GM21390 (cell line): ENCODE measurements around the gene PRDX3.
"Not testable (repeated sequence)": the region's sequence is repeated elsewhere in the genome, so short reads cannot be mapped to it uniquely, and the experiment has no call there.

Source experiments
- ATAC-seq: cut with Tn5 transposase; IDR thresholded peaks from one replicate; pipeline ENCODE4 v1.9.1; 2021; ENCODE audit not compliant: unreplicated experiment

The PRDX3 gene

DNA sequence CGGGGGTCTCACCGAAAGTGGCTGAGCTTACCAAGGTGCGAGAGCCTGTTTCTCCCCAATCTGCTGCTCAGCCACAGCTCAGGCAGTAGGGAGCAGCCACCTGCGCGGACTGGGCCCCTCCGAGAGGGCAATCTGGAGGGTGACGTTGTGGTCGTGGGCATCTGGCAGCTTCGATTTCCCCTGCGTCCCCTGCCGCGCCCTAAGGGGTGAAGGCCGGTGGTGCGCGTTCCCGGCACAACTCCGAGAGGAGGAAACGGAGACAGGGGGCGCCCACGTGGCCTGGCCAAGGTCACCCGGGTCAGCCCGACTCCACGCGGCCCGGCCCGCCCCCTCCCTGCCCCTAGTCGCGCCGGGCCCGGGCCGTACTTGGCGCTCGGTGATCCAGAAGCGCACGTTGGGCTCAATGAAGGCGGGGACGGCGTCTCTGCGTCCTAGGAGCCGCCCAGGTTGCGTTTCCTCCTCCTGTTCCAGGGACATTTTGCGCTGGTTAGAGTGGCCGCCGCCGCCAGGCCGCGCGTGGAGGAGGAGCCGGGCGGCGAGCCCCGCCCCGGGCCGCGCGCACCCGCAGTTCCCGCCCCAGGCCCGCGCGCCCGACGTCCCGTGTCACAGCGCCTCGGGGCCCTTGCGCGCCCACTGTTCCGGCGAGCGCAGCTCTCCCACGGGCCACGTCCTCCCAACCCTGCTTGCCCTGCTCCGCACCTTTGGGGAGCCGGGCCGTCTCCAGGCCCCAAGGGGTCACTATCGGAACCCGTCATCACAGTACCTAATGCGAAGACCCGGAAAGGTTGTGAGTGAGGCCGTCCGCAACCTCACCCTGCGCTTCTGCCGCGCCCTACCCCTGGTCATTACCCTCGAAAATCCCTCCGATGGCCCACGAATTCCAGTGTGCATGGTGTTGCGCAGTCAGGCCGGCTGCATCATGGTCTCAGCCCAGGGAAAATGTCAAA, 13.2 kb downstream of the PRDX3 start, which contains the start of gene SFXN4:
Gene SFXN4 (minus strand): TSS at position 544 of the 947 bp plus-strand sequence. CDS start 67 bp downstream, at position 477.
- ATAC-seq, result peak; percentile 92

DNA sequence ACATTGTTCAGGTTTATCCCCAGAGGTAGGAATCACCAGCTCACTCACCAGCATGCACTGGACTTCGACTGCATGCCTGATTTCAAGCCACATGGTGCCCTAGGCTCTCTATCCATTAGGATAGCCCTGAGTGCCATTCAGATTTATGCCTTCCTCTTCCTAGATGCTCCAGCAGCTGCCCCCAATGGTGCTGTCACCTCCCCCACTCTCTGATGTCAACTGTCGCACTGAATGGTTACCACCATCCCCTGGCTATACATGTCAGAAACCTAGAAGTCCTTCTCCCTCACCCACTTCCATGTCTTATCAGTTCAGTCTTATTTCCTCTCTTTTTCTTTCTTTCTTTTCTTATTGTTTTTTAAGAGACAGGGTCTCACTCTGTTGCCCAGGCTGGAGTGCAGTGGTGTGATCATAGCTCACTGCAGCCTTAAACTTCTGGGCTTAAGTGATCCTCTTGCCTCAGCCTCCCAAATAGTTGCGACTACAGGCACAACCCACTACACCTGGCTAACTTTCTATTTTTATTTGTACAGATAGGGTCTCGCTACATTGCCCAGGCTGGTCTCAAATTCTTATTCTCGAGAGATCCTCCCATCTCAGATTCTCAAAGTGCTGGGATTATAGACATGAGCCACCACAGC, 16.0 kb downstream of the PRDX3 start:
- no peak for ATAC-seq

DNA sequence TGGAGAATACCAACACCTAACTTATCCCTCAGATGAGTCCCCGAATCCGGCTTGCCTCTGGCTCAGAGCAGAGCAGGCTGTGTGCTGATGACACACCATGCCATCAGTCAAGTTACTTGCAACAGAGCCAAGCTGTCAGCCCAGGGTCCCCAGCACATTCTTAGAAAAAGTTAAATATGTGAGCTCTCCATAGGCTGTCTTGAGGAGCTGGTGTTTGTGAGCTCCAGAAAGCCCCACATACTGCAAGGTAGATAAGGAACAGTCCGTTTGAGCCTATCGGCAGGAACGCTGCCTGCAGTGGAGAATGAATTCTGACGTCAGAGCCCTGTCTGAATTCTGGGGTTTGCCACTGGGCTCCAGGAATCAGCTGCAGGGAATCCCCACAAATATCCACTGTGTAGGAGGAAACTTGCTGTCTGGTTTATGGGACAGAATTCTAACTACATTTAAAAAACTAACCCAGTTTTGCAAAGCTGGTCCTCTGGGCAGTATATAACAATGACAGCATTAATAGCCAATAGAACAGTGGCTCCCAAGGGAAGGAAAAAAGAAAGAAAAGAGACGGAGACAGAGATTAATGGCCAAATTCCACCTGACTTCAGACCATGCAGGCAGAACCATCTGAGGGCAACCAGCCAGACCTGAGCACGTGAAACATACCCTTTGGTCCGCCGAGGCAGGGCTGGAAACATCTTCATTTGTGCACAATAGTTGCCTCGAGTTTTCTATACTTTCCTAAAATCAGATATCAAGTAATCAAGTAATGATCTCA, 16.7 kb downstream of the PRDX3 start:
- ATAC-seq, result no peak

DNA sequence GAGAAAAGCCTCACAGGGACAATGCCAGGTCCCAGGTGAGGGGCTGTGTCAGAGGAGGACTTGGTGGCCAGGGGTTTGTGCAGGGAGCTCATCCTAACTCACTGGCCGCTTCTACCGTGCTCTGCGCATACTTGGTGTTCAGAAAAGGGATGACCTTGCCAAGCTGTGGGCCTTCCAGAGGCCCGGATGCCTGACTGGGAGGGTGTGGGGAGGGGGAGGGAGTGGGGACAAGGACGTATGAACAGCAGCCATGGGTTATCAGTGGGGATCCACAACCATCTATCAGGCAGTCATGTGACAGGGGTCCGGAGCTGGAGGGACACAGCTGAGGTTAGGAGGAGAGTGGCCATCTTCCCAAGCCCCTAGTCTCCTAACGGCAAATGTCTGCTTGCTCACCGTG, 19.3 kb downstream of the PRDX3 start:
- ATAC-seq, result no peak

DNA sequence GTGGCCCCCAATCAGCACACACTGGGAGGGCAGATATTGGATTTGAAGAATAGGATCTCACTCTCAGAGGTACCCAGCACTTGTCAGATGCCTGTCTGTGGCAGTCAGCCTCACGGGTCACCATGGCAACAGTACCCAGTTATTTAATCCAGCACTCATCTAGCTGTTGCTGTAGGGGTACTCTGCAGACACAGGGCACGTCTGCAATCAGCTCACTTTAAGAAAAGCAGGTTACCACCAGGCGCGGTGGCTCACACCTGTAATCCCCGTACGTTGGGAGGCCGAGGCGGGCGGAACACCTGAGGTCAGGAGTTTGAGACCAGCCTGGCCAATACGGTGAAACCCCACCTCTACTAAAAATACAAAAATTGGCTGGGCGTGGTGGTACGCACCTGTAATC, 25.0 kb downstream of the PRDX3 start:
- no peak for ATAC-seq

DNA sequence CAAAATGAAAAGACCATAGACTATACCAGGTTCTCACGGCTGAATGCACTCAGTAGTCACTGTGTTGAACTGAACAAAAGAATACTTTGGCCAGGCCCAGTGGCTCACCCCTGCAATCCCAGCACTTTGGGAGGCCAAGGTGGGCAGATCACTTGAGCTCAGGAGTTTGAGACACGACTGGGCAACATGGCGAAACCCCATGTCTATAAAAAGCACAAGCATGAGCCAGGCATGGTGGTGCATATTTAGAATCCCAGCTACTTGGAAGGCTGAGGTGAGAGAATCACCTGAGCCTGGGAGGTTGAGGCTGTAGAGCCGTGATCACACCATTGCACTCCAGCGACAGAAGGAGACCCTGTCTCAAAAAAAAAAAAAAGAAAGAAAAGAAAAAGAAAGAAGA, 25.6 kb downstream of the PRDX3 start:
- no peak for ATAC-seq

DNA sequence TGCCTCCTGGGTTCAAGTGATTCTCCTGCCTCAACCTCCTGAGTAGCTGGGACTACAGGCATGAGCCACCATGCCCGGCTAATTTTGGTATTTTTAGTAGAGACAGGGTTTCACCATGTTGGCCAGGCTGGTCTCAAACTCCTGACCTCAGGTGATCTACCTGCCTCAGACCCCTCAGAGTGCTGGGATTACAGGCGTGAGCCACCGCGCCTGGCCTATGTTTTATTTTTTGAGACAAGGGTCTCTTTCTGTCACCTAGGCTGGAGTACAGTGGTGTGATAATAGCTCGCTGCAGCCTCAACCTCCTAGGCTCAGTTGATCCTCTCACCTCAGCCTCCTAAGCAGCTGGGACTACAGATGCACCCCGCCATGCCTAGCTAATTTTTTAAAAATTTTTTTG, 27.0 kb downstream of the PRDX3 start:
- not testable (repeated sequence) for ATAC-seq

DNA sequence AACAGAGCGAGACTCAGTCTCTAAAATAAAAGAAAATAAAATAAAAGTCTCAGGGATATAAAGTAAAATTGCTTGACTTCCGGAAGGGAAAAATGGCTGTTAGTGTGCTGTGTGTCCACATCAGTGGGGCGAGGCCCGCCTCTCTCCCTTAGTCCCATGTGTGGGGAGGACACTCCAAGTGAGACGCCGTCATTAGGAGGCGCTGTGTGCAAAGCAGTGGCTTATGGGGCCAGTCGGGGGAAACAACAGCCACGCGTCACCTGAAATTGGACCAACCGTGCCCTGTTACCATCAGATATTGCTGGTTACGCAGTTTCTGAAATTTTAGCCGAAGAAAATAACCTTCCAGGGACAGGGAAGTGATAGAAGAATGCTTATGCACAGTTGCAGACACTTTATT, 28.9 kb downstream of the PRDX3 start:
- ATAC-seq, result no peak

DNA sequence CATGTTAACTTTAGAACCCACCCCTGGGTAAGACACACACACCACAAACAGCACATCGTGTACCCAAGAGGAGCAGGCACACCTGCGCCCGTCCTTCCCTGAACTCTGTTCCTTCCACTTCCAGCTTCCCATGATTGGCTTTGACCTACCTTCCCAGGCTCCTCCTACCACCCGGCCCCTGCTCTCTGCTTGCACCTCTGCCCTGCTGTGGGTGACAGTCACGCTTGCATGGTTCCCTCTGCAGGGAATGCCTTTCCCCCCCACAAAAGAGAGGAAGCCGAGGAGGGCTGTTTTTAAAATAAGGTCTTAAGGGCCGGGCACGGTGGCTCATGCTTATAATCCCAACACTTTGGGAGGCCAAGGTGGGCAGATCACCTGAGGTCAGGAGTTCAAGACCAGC, 29.5 kb downstream of the PRDX3 start:
- ATAC-seq, result no peak

DNA sequence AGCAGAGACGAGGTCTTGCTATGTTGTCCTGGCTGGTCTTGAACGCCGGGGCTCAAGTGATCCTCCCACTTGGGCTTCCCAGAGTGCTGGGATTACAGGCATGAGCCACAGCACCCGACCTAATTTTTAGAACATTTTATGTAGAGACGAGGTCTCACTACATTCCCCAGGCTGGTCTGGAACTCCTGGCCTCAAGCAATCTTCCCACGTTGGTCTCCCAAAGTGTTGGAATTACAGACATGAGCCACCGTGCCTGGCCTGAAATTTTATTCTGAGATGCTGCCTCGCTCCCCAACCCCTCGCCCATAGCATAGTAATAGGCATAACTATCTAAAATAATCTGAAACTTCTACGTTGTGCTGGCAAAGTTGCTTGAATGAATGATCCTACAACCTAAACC, 35.0 kb downstream of the PRDX3 start:
- ATAC-seq, result no peak

DNA sequence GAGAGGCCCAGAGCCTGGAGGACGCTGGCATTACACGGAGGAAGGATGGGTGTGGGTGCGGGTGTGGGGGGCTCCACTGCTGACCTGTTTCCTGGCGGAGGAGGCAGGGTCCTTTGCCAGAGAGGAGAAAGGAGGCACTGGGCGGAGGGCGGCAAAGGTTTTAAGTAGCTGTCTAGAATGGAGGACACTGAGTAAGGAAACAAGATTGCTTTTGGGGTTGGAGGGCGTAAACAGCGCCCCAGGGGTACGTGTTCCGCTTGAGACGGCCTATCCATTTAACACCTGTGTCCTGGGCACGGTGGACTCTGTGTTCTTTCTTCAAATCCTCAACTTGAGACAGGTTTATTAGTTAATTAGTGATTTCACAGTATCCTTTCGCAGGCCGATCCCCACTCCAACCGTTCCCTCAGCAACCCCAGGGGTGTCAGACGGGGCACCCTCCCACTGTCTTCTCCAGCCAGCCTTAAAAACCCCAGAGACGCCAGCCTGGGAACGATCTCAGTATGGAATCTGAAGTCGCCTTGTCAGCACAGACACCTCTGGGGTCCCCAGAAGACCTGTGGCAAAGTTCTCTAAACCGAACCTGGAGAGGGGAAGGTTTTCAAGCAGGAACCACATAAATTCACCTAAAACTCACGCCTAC, 37.9 kb downstream of the PRDX3 start:
- ATAC-seq, result no peak

DNA sequence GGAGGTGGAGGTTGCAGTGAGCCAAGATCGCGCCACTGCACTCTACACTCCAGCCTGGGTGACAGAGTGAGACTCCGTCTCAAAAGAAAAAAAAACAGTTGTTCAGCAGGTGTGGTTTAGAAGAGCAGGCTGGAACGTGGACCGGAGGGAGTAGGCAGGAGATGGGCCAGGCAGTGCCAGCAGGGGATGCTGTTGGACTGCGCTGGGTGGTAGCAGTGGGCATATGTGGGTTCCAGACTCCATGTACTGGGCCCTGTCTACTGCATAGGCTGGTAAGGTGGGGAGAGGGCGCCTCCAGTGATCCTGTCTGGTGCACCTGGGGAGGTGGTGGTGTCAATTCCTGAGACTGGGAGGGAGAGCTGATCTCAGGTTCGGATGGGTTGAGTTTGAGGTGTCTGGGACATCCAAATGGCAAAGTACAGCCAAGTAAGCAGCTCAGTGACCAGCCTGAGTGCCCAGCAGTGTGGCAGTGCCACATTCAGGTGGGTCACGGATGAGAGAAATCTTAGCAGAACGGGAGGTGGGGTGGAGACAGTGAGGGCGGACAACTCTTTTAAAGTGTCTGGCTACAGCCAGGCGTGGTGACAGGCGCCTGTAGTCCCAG, 39.0 kb downstream of the PRDX3 start:
- no peak for ATAC-seq

DNA sequence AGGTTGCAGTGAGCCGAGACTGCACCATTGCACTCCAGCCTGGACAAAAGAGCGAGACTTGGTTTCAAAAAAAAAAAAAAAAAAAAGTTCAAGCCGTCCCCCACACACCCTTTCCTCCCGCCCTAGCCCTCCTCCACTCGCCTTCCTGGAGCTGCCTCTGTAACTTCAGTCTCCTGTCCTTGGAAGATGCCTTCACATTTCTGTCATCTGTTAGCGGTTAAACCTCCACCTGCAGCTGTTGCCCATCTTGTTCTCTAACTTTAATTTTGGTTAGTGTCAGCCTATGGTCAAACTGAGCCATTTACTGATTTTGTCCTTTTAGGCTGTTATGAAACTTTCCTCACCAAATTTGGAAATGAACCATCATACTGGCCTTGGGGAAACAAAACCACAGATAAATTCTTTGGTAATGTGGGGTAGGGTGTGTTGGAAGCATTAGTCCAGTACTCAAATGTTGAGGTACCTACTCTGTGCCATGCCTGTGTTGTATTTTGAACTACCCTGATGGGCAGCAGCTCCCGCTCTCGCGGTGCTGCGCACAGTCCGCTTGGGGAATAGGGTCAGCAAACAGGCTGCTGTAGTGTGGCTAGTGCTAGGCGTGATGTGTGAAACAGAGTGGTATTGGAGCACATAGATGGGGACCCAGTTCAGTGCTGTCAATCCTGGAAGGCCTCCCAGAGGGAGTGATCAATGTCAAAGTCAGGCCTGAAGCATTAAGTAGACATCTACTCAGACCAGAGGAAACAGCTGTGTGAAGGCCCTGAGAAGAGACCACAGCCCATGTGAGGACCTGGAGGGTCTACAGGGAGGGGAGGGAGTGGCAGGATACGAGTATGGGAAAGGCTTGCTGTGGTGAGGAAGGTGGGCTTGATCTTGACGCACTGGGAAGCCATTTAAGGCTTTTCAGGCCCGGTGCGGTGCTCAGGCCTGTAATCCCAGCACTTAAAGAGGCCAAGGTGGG, 40.0 kb downstream of the PRDX3 start:
- no peak for ATAC-seq

DNA sequence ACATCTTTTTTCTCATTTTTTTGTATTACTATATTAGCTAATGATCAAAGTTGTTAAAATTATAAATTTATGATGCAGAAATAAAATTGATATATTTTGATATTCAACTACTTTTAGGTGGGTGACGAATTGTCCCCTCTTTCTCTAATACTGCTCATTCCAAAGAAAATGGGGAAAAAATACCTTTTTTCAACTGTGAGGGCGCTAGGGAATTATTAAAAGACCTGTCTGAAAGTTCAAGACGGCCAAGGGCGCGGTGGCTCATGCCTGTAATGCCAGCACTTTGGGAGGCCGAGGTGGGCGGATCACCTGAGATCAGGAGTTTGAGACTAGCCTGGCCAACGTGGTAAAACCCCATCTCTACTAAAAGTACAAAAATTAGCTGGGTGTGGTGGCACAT, 40.7 kb downstream of the PRDX3 start:
- ATAC-seq, result not testable (repeated sequence)

DNA sequence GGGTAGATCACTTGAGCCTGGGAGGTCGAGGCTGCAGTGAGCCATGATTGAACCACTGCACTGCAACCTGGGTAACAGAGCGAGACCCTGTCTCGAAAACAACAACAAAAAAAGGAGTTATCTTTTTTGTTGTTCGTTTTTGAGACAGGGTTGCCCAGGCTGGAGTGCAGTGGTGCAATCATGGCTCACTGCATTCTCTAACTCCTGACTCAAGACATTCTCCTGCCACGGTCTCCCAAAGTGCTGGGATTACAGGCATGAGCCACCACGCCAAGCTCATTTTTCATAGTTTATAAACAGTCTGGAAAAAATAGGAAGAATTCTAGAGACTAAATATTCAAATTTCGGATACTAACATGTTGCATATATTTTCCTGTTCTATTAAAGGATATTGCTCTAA, 42.5 kb downstream of the PRDX3 start:
- no peak for ATAC-seq

DNA sequence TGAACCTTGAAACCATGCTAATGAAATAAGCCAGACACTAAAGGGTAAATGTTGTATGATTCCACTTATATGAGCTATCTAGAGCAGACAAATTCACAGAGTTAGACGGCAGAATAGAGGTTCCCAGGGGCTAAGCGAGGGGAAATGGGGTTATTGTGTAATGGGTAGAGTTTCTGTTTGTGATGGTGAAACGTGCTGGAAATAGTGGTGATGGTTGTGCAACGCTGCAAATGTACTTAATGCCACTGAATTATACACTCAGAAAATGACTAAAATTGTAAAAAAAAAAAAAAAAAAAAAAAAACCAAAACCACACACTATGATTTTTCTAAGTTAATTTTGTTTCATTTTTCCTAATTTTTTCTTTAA, 43.1 kb downstream of the PRDX3 start:
- ATAC-seq, result no peak

DNA sequence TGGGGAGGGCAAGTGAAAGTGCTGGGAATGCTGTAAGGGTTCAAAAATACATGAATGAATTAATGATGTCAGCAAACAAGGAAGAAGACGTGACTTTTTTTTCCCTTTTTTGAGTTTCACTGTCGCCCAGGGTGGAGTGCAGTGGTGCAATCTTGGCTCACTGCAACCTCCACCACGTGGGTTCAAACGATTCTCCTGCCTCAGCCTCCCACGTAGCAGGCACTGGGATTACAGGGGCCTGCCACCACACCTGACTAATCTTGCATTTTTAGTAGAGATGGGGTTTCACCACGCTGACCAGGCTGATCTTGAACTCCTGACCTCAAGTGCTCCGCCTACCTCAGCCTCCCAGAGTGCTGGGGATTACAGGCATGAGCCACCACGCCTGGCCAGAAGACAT, 44.7 kb downstream of the PRDX3 start:
- ATAC-seq, result no peak

DNA sequence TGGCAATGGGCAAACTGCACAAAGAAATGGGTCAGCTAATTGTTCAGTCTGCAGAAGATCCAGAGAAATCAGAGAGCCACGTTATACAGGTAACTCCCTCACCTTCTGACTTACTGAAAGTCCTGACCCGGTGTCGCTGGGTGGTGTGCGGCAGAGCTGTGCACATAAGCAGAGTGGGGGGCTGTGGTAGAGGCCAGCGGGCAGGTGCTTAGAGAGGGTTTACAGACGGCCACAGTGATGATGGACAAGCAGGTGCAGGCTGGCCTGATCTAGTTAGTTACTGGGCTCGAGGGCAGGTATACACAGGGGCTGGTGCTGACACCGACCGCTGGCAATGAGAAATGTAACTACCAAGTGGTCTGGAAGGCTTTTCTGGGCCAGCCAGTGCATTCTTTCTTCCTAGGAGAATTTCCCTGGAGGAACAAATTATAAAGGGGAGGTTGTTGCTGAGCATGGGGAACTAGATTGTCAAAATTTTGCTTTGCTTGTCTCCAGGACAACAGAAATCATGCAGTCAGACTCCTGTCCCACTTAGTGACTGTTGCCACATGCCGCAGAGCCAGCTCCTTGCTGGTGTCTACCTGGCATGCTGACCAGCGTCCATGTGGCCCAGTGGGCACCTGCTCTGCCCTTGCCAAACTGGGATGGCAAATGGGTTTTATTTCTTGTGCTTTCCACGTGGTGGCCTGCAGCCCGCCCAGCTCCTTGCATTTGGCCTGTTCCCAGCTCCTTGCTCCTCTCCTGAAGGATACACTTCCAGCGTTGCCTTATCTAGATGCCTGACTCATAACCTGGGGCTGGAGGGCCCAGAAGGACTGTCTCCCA, 45.9 kb downstream of the PRDX3 start:
- no peak for ATAC-seq
